GM23338 (cell line): ENCODE measurements around the gene SLC2A9. TPM values are rescaled to one million over a fixed set of nuclear protein-coding genes. Genes with fewer than 3 reads are reported as not detected.

Source experiments
- ATAC-seq: fragments of 200-7000 bp; cut with Tn5 transposase; 3 replicates; pipeline ENCODE4 v1.9.1; 2020
- DNase-seq: peaks from one replicate; pipeline ENCODE4 v3.0.0-alpha.2; 2015; ENCODE audit warnings: low spot score
- H2AFZ ChIP-seq: fragments of 200-600 bp; sonication (generic); 2 replicates; pipeline ENCODE4 v1.8.0; 2016; ENCODE audit warnings: antibody characterized with exemption, mild to moderate bottlenecking, moderate library complexity
- H3F3A ChIP-seq: fragments of 200-600 bp; sonication (generic); replicated peaks from 2 replicates; pipeline ENCODE4 v1.8.0; 2017; ENCODE audit warnings: antibody characterized with exemption, mixed run types, low read depth
- H3K27ac ChIP-seq: fragments of 200-600 bp; sonication (generic); 2 replicates; pipeline ENCODE4 v1.6.1; 2016; ENCODE audit warnings: low read depth
- H3K27me3 ChIP-seq: fragments of 200-600 bp; sonication (generic); 2 replicates; pipeline ENCODE4 v1.8.0; 2016; ENCODE audit warnings: mild to moderate bottlenecking, mixed run types, moderate library complexity; ENCODE audit not compliant: insufficient read depth
- H3K36me3 ChIP-seq: fragments of 200-600 bp; sonication (generic); 2 replicates; pipeline ENCODE4 v1.8.0; 2016; ENCODE audit warnings: mild to moderate bottlenecking; ENCODE audit not compliant: insufficient read depth
- H3K4me1 ChIP-seq: fragments of 200-600 bp; sonication (generic); 2 replicates; pipeline ENCODE4 v1.8.0; 2016; ENCODE audit warnings: mild to moderate bottlenecking, moderate library complexity; ENCODE audit not compliant: insufficient read depth
- H3K4me2 ChIP-seq: fragments of 200-600 bp; sonication (generic); 2 replicates; pipeline ENCODE4 v1.7.1; 2017; ENCODE audit warnings: mixed run types
- H3K4me3 ChIP-seq: fragments of 200-600 bp; sonication (generic); 2 replicates; pipeline ENCODE4 v1.6.1; 2016; ENCODE audit warnings: mixed run types
- H3K79me2 ChIP-seq: fragments of 200-600 bp; sonication (generic); replicated peaks from 2 replicates; pipeline ENCODE4 v1.8.0; 2017; ENCODE audit warnings: mild to moderate bottlenecking; ENCODE audit not compliant: insufficient read depth
- H3K9me2 ChIP-seq: fragments of 200-600 bp; sonication (generic); 2 replicates; pipeline ENCODE4 v1.8.0; 2017; ENCODE audit not compliant: insufficient read depth
- H4K20me1 ChIP-seq: fragments of 200-600 bp; sonication (generic); replicated peaks from 2 replicates; pipeline ENCODE4 v1.8.0; 2017; ENCODE audit warnings: mild to moderate bottlenecking; ENCODE audit not compliant: insufficient read depth
- H3K27ac Mint-ChIP-seq: 2 replicates; pipeline ENCODE4 v1.8.0; 2020; ENCODE audit warnings: inconsistent platforms, mild to moderate bottlenecking, moderate library complexity, mixed read lengths
- H3K27me3 Mint-ChIP-seq: 3 replicates; pipeline ENCODE4 v1.8.0; 2022; ENCODE audit warnings: low read depth, mild to moderate bottlenecking, moderate library complexity, mixed read lengths, inconsistent platforms; ENCODE audit not compliant: insufficient read depth, poor library complexity
- H3K36me3 Mint-ChIP-seq: 3 replicates; pipeline ENCODE4 v1.8.0; 2021; ENCODE audit warnings: low read depth, mild to moderate bottlenecking, inconsistent platforms, moderate library complexity, mixed read lengths
- H3K4me1 Mint-ChIP-seq: 3 replicates; pipeline ENCODE4 v1.8.0; 2020; ENCODE audit warnings: mild to moderate bottlenecking, inconsistent platforms, mixed read lengths
- H3K4me3 Mint-ChIP-seq: 3 replicates; pipeline ENCODE4 v1.8.0; 2021; ENCODE audit warnings: moderate library complexity, mild to moderate bottlenecking, inconsistent platforms, mixed read lengths
- H3K9me3 Mint-ChIP-seq: 3 replicates; pipeline ENCODE4 v1.8.0; 2020; ENCODE audit warnings: moderate library complexity, mild to moderate bottlenecking, inconsistent platforms, mixed read lengths
- CREB1 ChIP-seq: fragments of 250-450 bp; sonication (Bioruptor Pico); IDR thresholded peaks from 2 replicates; pipeline ENCODE4 v1.5.0; 2020; ENCODE audit warnings: low read depth, mild to moderate bottlenecking, moderate library complexity
- CTCF ChIP-seq, 2 experiments: fragments of 200-600 bp in 1 of 2; sonication (generic) in 1 of 2; conservative IDR thresholded peaks; 2 replicates each; pipeline versions ENCODE4 v1.5.1 to v1.6.1; 2016 to 2017; ENCODE audit warnings: antibody characterized with exemption in 2 of 2, low read depth in 2 of 2, mild to moderate bottlenecking in 2 of 2, moderate library complexity in 1 of 2
- ETS1 ChIP-seq: IDR thresholded peaks from 2 replicates; pipeline ENCODE4 v1.6.1; 2016; ENCODE audit warnings: antibody characterized with exemption
- EZH2 ChIP-seq: fragments of 200-600 bp; sonication (generic); IDR thresholded peaks from one replicate; pipeline ENCODE4 v1.8.0; 2017; ENCODE audit warnings: antibody characterized with exemption, mild to moderate bottlenecking, low read depth; ENCODE audit not compliant: unreplicated experiment
- EZH2phosphoT487 ChIP-seq: fragments of 200-600 bp; sonication (generic); IDR thresholded peaks from one replicate; pipeline ENCODE4 v1.8.1; 2018; ENCODE audit warnings: antibody characterized with exemption; ENCODE audit not compliant: unreplicated experiment
- JUNB ChIP-seq: IDR thresholded peaks from one replicate; pipeline ENCODE4 v1.6.1; 2016; ENCODE audit warnings: antibody characterized with exemption; ENCODE audit not compliant: unreplicated experiment
- NANOG ChIP-seq: IDR thresholded peaks from 2 replicates; pipeline ENCODE4 v1.6.1; 2016; ENCODE audit warnings: antibody characterized with exemption, borderline replicate concordance
- POLR2AphosphoS5 ChIP-seq: IDR thresholded peaks from 2 replicates; pipeline ENCODE4 v1.6.1; 2016; ENCODE audit warnings: antibody characterized with exemption, low read depth
- REST ChIP-seq: IDR thresholded peaks from one replicate; pipeline ENCODE4 v1.6.1; 2018; ENCODE audit warnings: antibody characterized with exemption; ENCODE audit not compliant: unreplicated experiment
- STAT1 ChIP-seq: IDR thresholded peaks from one replicate; pipeline ENCODE4 v1.6.1; 2016; ENCODE audit warnings: antibody characterized with exemption; ENCODE audit not compliant: unreplicated experiment
- ZNF114 ChIP-seq: fragments of 250-450 bp; sonication (Bioruptor Pico); IDR thresholded peaks from 2 replicates; pipeline ENCODE4 v1.5.0; 2020; ENCODE audit warnings: mild to moderate bottlenecking, moderate library complexity
- ZNF331 ChIP-seq: fragments of 250-450 bp; sonication (Bioruptor Pico); IDR thresholded peaks from 2 replicates; pipeline ENCODE4 v1.5.0; 2020; ENCODE audit warnings: low read depth, mild to moderate bottlenecking, moderate library complexity
- ZNF462 ChIP-seq: fragments of 250-450 bp; sonication (Bioruptor Pico); IDR thresholded peaks from 2 replicates; pipeline ENCODE4 v1.5.0; 2020; ENCODE audit warnings: mild to moderate bottlenecking, moderate library complexity
- polyA plus RNA-seq: library from polyadenylated mRNA; unstranded; fragments of >200 nt; fragmentation: Nextera tagmentation; extraction: Ambion mirVana; gene quantifications from 2 replicates; pipeline ENCODE4 v1.2.1, GENCODE V29; 2016
- total RNA-seq: library from RNA; depleted of rRNA; stranded (reverse); fragments of >200 nt; shearing (Covaris generic); gene quantifications from 2 replicates; pipeline ENCODE4 v1.2.3, GENCODE V29; 2014

The SLC2A9 gene
- total and polyA plus RNA-seq, 2 experiments from 2014 or later, result 0.21 to 0.40 TPM

- H3F3A ChIP-seq, result no peaks in the 10 kb centered on the region
- Mint-ChIP-seq H3K4me3 (no peak overlapping the region), H3K4me1 (no peaks in the 10 kb centered on the region), H3K27ac (no peak overlapping the region), H3K27me3 (no peaks in the 10 kb centered on the region), H3K36me3 (no peaks in the 10 kb centered on the region), H3K9me3 (peaks cover 7% of the 10 kb centered on the region; the same call in 2 of the 3 replicates)
- no peak overlapping the region for H3K27ac ChIP-seq
- no peak overlapping the region for H3K4me3 ChIP-seq
- DNase-seq, result no peak
- no peak for ATAC-seq
- H3K79me2 ChIP-seq, result no peaks in the 10 kb centered on the region
- H2AFZ ChIP-seq, result no peak overlapping the region
- no peaks in the 10 kb centered on the region for H4K20me1 ChIP-seq
- no peaks in the 10 kb centered on the region for H3K4me1 ChIP-seq
- TF ChIP-seq ZNF114 (CRISPR knock-in tag), result no peak
- TF ChIP-seq ZNF462 (CRISPR knock-in tag), result no peak
- no peak for TF ChIP-seq EZH2phosphoT487
- TF ChIP-seq CTCF (conservative IDR thresholded peaks at IDR 0.05; ENCODE audit: low read depth in 2 of 2), result no peak
- TF ChIP-seq POLR2AphosphoS5, result no peak
- TF ChIP-seq STAT1, result no peak
- TF ChIP-seq ZNF331, result no peak
- no peak for TF ChIP-seq REST
- TF ChIP-seq ETS1, result no peak
- TF ChIP-seq NANOG, result no peak
- TF ChIP-seq CREB1 (CRISPR knock-in tag), result no peak
- TF ChIP-seq EZH2, result no peak
- no peak for TF ChIP-seq JUNB
- no peaks in the 10 kb centered on the region for H3K9me2 ChIP-seq
- no peaks in the 10 kb centered on the region for H3K27me3 ChIP-seq
- no peak overlapping the region for H3K4me2 ChIP-seq
- no peaks in the 10 kb centered on the region for H3K36me3 ChIP-seq
Measured at GRCh38 chr4:9987749-9988362, 33.4 kb downstream of the SLC2A9 start.
